ENCODE data around the gene GFOD1. TPM values are rescaled to one million over a fixed set of nuclear protein-coding genes. Genes with fewer than 3 reads are reported as not detected.

Gene GFOD1
- total RNA-seq, 1 experiment from 2014 or later, result 6.1 TPM

GRCh38 chr6:13336553-13336952 lies 150.8 kb downstream of the GFOD1 start:
- Histone ChIP-seq H3K23ac (ENCODE audit: insufficient read length, low read depth, low read length) (no peak overlapping the region), H2BK120ac (ENCODE audit: low read depth, low read length, poor library complexity, severe bottlenecking) (no peak overlapping the region), H3K27ac (ENCODE audit: insufficient read length, low read depth, low read length) (no peak overlapping the region), H3K27me3 (ENCODE audit: insufficient read depth, low read length) (no peaks in the 10 kb centered on the region), H2BK15ac (ENCODE audit: low read depth, low read length) (no peak overlapping the region), H4K91ac (ENCODE audit: insufficient read length, low read depth, low read length) (no peak overlapping the region), H2BK20ac (ENCODE audit: low read depth, low read length, poor library complexity, severe bottlenecking) (no peak overlapping the region), H3K4me2 (ENCODE audit: insufficient read depth, insufficient read length, low read length) (no peak overlapping the region), H3K79me1 (ENCODE audit: insufficient read depth, low read depth, low read length, poor library complexity, severe bottlenecking) (no peaks in the 10 kb centered on the region), H3K9me3 (ENCODE audit: control insufficient read depth, low read depth, low read length) (no peaks in the 10 kb centered on the region), H3K79me2 (ENCODE audit: insufficient read depth, low read length) (no peaks in the 10 kb centered on the region), H3K23me2 (ENCODE audit: insufficient read length, low read depth, low read length, poor library complexity, severe bottlenecking) (no peaks in the 10 kb centered on the region), H3K9ac (ENCODE audit: extremely low read depth, insufficient read length, low read length) (no peak overlapping the region), H3K18ac (ENCODE audit: insufficient read length, low read depth, low read length) (no peak overlapping the region), H3K56ac (ENCODE audit: insufficient read length, low read depth, low read length) (no peak overlapping the region), H4K5ac (ENCODE audit: insufficient read length, low read depth, low read length) (no peak overlapping the region), H4K8ac (replicated peaks; ENCODE audit: insufficient read length, low read depth, low read length) (no peak overlapping the region), H2BK5ac (ENCODE audit: insufficient read length, low read length) (no peak overlapping the region), H2BK12ac (ENCODE audit: insufficient read length, low read depth, low read length) (no peak overlapping the region), H3K14ac (ENCODE audit: insufficient read depth, low read length) (no peak overlapping the region), H2AFZ (ENCODE audit: low read length) (peak overlapping the region; percentile 69), H2AK5ac (ENCODE audit: insufficient read length, low read length) (no peak overlapping the region), H3K4me1 (ENCODE audit: insufficient read depth, low read length) (peaks cover 2% of the 10 kb centered on the region; the same call in 1 of the 2 replicates), H4K20me1 (ENCODE audit: control insufficient read depth, insufficient read depth, insufficient read length) (no peaks in the 10 kb centered on the region), H3K4ac (ENCODE audit: low read depth, low read length) (no peak overlapping the region), H3T11ph (ENCODE audit: low read length) (no peak overlapping the region)
- TF ChIP-seq CTCF (conservative IDR thresholded peaks at IDR 0.05), result peak; percentile 91
- peak; percentile 87 for DNase-seq
- no CpG with 5 or more reads among the region's 11 CpGs for WGBS (ENCODE audit: extremely low coverage, insufficient read length, low lambda C conversion rate)
- Mint-ChIP-seq H3K4me1 (peaks cover 12 to 14% of the 10 kb centered on the region in 2 experiments), H3K4me3 (no peak overlapping the region), H3K9me3 (peaks cover 3 to 4% of the 10 kb centered on the region in 2 experiments), H3K36me3 (ENCODE audit: insufficient read depth in 1 of 3, low read depth in 3 of 3) (no peaks in the 10 kb centered on the region; a peak in 1 of 7 replicates), H3K27ac (no peak overlapping the region), H3K27me3 (ENCODE audit: low read depth) (no peaks in the 10 kb centered on the region; the same call in 1 of the 2 replicates)
